Activated CD8-positive, alpha-beta memory T cell treated with anti-CD3 and anti-CD28 coated beads, Interleukin-2, amount 50 U/mL, for 24 hours (primary cell): ENCODE data around the gene DUSP22.

Source experiments
- DNase-seq: peaks from one replicate; pipeline ENCODE4 v3.0.0-alpha.2; 2020; ENCODE audit errors: extremely low read depth

DUSP22 gene

GRCh38 chr6:308768-309167 is 16.5 kb downstream of the DUSP22 start:
- no peak for DNase-seq

- no peak for DNase-seq
Measured at GRCh38 chr6:309947-310346, 17.7 kb downstream of the DUSP22 start.

GRCh38 chr6:310671-311070 is 18.4 kb downstream of the DUSP22 start:
- DNase-seq, result no peak

- no peak for DNase-seq
Measured at GRCh38 chr6:311679-312220, 19.5 kb downstream of the DUSP22 start.

GRCh38 chr6:313087-313486 is 20.8 kb downstream of the DUSP22 start:
- no peak for DNase-seq

GRCh38 chr6:313917-314316 is 21.6 kb downstream of the DUSP22 start:
- no peak for DNase-seq

- no peak for DNase-seq
Measured at GRCh38 chr6:314377-314776, 22.1 kb downstream of the DUSP22 start.

- DNase-seq, result no peak
Measured at GRCh38 chr6:315226-315625, 22.9 kb downstream of the DUSP22 start.

- DNase-seq, result no peak
Measured at GRCh38 chr6:315921-316752, 23.9 kb downstream of the DUSP22 start.

- no peak for DNase-seq
Measured at GRCh38 chr6:316753-317038, 24.4 kb downstream of the DUSP22 start.

- no peak for DNase-seq
Measured at GRCh38 chr6:317060-317447, 24.8 kb downstream of the DUSP22 start.

GRCh38 chr6:317448-318144 is 25.3 kb downstream of the DUSP22 start:
- DNase-seq, result no peak

GRCh38 chr6:318243-318890 is 26.1 kb downstream of the DUSP22 start:
- no peak for DNase-seq

- DNase-seq, result no peak
Measured at GRCh38 chr6:319177-320131, 27.2 kb downstream of the DUSP22 start.

- DNase-seq, result no peak
Measured at GRCh38 chr6:320351-321157, 28.3 kb downstream of the DUSP22 start.

- no peak for DNase-seq
Measured at GRCh38 chr6:321158-321438, 28.8 kb downstream of the DUSP22 start.

- DNase-seq, result no peak
Measured at GRCh38 chr6:321536-322258, 29.4 kb downstream of the DUSP22 start.

- DNase-seq, result no peak
Measured at GRCh38 chr6:322259-322930, 30.1 kb downstream of the DUSP22 start.

GRCh38 chr6:322940-323729 is 30.8 kb downstream of the DUSP22 start:
- no peak for DNase-seq
